Mammary epithelial cell (primary cell): ENCODE results near the gene LHFPL2.

Experiments
- CTCF ChIP-seq, 2 donors: IDR thresholded peaks in 1 of 2; conservative IDR thresholded peaks in 1 of 2; 2 replicates each; pipeline ENCODE4 v1.5.1; 2011 to 2012; ENCODE audit warnings: inconsistent platforms in 2 of 2, low read length in 2 of 2, mild to moderate bottlenecking in 2 of 2, control low read depth in 1 of 2, low read depth in 1 of 2; ENCODE audit not compliant: insufficient read depth in 1 of 2; ENCODE audit errors: extremely low read depth in 1 of 2
- EZH2 ChIP-seq: IDR thresholded peaks from 2 replicates; pipeline ENCODE4 v1.6.1; 2012; ENCODE audit warnings: low read length, inconsistent platforms, borderline replicate concordance

- TF ChIP-seq CTCF (conservative IDR thresholded peaks at IDR 0.05 in 1 of 2, IDR thresholded peaks at IDR 0.05 in 1 of 2; ENCODE audit: extremely low read depth in 1 of 2, insufficient read depth in 1 of 2, low read depth in 1 of 2, low read length in 2 of 2) (no peak), EZH2 (no peak)
These were observed 33.8 kb downstream of the LHFPL2 start for GRCh38 chr5:78614816-78615215.
